Measurements from ENCODE around the gene GJC1.
"Not testable (repeated sequence)": the region's sequence is repeated elsewhere in the genome, so short reads cannot be mapped to it uniquely, and the experiment has no call there.

GJC1 gene

DNA sequence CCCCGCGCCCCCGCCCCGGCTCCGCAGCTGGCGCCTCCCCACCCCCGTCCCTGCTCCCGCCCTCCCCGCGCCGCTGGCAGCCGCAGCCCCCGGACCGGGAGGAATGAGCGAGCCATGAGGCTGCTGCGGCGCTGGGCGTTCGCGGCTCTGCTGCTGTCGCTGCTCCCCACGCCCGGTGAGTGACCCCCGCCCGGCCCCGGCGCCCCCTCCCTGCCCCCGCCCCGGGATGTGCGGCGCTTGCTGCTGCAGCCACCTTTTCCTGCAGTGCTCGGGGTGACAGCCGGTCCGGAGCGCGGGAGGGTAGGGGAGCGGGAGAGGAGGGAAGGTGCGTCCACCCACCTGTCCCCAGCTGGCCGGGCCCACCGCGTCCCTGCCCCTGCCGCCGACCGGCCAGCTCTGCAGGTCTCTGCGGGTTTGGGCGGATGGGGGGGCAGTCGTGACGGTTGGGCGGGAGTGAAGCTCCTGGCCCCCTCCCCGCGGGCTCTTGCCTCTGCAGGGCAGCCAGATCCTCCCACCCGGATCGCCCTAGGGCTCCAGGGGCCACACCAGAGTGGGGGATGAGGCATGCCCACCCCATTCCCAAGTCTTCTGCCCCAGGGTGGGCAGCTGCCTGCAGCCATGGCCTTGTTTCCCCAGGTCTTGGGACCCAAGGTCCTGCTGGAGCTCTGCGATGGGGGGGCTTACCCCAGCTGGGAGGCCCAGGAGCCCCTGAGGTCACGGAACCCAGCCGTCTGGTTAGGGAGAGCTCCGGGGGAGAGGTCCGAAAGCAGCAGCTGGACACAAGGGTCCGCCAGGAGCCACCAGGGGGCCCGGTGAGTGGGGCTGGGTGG is 70.8 kb downstream of the GJC1 start:
- DNase-seq, result no peak

DNA sequence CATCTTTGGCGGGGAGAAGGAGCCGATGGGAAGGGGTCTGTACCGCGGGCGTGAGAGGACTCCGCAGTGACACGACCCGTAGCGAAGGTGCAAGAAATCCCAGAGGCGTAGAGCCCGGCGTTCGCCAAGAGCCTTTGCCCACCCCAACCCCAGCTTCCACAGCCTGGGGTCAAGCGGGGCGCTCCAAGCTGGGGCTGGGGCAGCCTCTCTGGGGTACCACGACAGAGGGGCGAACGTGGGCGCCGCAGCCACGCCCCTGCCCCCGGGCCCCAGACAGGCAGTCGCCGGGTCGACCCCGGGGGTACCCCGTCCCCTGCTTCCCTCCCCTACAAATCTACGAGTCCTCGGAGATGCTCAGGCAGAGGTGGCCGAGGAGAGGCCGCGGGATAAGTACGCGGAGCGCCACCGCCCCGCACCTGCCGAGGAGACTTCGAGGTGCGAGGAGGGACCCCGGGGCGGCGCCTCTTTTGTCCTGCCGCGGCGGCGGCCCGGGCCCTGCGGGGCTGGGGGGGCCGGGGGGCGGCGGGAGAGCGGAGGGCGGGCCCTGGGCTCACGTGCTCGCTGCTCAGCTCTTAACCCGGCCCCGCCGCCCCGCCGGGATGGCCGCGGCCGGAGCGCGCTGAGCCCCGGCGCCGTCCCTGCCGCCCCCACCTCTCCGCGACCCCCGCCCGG is 71.5 kb downstream of the GJC1 start, which contains the start of gene ADAM11:
ADAM11 (plus strand) TSS at position 575 of the 672 bp plus-strand sequence. CDS start 212 bp downstream, outside the sequence.
- DNase-seq, result no peak

DNA sequence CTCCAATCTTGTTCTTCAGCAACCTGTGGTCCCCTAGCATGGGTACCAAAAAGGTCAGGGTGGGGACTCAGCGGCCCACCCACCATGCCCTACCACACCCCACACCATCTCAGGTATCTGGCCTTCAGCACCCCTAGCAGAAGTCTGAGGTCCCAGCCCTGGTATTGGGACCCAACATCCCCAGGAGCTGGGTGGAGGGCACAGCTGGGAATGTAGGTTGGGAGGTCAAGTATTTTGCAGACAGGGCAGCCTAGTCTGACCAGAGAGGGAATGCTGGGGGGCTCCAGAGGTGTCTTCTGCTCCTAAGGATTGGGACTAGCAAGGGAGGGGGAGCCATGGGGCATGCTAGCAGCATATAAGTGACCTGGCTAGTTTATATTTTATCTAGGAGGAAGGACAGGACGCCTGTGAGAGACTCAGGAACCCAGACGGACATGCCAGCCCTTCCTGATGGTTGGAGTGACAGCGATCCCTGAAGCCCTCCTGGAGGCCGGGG is 72.1 kb downstream of the GJC1 start:
- DNase-seq, result no peak

DNA sequence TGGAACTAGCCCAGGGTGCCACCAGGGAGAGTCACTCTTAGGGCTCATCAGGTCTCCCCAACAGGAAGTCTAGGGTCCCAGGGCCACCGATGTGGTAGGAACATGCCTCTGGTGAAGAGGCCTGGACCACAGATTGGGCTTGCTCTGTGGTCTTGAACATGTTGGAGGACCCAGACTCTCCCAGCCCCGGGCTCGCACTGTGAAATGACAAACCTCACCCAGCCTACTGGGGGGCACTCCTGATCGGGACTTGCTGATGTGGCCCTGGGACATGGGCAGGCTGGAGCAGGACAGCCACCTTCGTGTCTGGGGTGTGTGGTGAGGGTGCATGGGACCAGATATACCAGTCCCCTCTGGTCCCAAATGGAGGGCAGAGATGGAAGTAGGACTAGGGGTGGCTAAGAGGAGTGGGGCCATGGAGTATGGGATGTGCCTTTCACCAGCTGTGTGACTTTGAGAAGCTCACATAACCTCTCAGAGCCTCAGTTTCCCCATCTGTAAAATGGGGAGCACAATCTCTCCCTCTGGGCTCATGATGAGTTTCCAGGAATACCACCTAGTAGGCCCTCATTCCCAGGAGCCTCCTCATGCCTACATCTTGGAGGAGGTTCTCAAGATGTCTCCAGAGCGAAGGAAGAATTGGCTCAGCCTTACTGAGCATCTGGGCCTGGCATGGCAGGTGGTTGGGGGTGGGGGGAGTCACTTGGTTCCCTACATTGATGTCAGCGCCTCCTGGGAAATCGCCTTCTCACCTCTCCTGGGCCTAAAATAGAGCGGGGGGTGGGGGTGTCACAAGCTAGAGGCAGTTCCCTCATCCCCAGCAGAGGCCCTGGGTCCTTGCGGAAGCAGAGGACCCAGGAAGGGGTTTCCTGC is 72.8 kb downstream of the GJC1 start:
- no peak for DNase-seq

DNA sequence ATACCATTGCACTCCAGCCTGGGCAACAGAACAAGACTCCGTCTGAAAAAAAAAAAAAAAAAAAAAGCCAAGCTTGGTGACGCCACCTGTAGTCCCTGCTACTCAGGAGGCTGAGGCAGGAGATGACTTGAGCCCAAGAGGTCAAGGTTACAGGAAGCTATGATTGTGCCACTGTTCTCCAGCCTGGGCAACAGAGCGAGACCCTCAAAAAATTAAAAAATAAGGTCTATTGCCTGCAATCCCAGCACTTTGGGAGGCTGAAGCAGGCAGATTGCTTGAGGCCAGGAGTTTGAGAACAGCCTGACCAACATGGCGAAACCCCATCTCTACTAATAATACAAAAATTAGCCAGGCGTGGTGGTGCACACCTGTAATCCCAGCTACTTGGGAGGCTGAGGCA is 74.9 kb downstream of the GJC1 start:
- not testable (repeated sequence) for DNase-seq

DNA sequence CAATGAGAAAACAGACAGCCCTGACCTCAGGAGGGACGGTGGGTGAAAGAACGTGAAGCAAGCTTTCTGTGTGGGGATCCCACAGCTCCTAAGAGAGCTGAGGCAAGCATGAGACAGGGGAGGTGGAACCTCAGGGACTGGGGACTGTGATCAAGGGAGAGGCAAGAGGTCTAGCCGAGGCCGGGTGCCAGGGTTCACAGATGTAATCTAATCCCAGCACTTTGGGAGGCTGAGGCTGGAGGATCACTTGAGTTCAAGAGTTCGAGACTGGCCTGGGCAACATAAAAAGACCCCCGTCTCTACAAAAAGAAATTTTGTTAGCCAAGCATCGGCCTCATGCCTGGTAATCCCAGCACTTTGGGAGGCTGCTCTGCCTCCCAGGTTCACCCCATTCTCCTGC is 75.8 kb downstream of the GJC1 start:
- no peak for DNase-seq

DNA sequence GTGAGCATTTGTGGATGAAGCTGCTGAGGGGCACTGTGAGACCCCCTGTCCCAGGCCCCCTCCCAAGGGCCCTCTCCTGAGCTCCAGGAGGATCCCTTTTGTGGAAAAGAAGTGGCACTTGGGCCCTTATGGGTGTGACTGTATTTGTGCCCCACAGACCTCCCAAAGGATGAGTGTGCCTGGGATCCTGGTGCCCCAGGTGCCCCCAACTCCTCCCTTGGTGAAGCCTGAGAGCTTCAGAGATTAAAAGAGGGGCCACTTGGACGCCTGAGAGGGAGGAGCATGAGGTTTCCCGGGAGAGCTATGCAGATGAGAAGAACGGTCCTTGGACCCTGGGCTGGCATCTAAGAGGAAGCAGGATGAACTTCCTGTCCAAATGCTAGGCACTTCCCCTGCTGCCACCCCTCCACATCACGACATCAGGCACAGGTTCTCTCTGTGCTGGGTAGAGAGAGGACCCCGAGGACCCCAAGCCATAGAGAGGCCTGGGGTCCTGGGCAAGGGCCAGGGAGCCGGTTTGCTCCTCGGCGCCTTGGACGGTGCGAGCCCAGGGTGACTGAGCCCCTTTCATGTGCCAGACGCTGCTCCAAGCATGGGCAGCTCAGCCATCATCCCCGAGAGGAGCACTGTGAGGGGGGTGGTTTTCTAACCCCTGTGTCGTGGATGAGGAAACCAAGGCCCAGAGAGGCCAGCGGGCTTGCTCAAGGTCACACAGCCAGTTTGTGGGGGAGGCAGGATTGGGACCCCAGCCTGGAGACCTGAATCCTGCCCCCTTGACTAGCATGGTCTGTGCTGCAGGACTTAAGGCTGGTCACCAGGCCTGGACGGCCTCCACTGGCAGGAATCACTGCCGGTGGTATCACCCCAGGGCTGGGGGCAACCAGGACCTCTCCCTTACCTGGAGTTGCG is 76.9 kb downstream of the GJC1 start:
- DNase-seq, result no peak

DNA sequence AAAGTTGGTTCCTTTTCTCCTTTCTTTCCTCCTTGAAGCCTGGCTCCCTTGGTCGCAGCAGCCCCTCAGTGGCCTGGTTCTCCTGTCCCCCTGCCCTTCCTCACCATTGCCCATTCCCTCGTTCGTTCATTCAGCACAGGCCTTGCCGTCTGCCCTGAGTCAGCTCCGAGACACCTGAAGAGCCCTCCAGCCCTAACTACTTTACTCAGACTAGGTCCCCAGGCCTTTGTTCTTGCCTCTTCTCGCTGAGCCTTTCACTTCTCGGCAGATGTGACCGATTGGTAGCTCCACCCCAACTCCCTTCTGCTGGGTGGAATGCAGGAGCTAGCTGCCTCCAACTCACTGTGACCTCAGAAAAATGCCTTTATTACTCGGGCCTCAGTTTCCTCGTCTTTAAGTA is 78.3 kb downstream of the GJC1 start:
- no peak for DNase-seq

DNA sequence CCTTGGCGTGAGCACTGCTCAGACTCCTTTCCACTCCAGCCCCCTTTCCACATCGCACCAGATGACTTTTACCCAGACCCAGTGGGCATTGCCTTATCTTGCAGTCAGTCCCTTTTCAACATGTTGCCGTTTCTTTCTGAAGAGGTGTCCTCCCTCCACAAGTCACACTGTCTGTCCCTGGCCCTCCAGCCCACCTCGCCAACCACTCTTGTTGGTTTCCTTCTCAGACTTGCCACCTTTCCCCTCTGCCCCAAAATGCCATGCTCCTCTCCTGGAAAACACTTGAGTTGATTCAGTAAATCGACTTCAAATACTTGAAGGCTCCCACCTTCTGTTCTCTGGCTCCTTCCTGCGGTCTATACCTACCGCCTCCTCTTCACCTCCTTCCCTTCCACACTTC is 78.8 kb downstream of the GJC1 start:
- DNase-seq, result no peak

DNA sequence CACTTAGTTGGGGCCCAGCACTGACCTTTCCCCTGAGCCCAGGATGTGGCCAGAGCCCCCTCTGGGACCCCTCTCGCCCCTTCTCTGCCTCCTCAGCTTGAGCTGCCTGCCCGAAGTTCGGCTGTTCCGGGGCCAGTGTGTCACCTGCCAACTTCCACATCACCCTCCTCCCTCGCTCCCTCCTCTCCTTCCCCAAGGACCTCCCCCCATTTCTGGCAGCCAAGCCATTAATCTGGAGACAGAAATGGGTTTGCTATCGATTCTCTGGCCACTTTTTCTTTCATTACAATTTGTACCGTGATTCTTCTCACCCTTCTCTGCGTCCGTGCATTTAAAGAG is 80.1 kb downstream of the GJC1 start:
- no peak for DNase-seq

DNA sequence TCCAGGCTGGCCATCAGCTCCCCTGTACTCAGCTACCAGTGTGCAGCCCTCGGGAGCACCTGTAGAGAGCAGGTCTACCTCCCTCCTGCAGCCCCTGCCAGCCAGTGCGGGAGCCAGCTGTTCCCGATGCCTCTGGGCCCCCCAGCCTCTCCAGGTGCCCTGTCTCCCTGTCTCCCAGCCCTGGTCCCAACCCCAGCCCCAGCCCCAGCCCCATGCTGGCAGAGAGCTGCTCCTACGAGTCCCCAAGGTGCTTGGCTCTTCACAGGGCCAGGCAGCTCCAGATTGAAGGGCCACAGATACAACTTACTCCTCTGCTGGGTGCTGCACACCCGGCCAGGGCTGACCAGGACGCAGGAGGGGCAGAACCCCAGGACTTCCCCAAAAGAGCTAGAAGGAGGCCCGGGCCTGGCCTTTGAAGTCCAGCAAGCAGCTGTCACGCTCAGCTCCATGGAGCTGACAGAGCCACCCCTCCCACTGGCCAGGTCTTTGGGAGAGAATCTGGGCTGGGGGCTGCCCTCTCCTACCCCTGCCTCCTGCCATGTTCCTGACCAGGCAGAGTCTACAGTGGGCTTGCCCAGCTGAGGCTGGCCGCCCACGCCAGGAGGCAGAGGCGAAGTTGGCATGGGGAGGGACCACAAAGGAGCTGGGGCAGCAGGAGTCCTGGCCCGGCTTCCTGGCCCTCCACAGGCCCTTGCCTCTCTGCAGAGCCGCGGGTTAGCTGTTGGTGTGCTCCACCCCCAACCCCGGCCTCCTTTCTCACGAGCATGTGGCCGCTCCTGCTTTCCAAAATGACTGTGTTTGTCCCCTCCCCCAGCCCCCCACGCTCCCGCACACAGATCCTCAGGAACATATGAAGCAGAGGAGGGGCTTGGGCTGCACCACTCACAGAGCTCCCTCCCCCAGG is 80.8 kb downstream of the GJC1 start:
- DNase-seq, result no peak
